Tibial artery (tissue), 4 donors: ENCODE results near the gene ARHGAP9.

Experiments
- DNase-seq, 2 donors: peaks; one replicate each; pipeline ENCODE4 v3.0.0-alpha.2; 2019
- H3K27ac ChIP-seq, 2 donors: fragments of 200-600 bp; sonication (generic) in 1 of 2; 1 replicate in 1 of 2; 2 replicates in 1 of 2; pipeline ENCODE4 v1.5.1; 2018 to 2019; ENCODE audit warnings: mild to moderate bottlenecking in 1 of 2
- H3K27me3 ChIP-seq, 2 donors: fragments of 200-600 bp; sonication (generic) in 1 of 2; one replicate each; pipeline versions ENCODE4 v1.5.1 to v1.6.0; 2016 to 2019
- H3K36me3 ChIP-seq, 3 donors: fragments of 200-600 bp; sonication (generic) in 2 of 3; one replicate each; pipeline ENCODE4 v1.5.1; 2016 to 2019; ENCODE audit warnings: mild to moderate bottlenecking in 2 of 3
- H3K4me1 ChIP-seq, 4 donors: fragments of 200-600 bp; sonication (generic) in 2 of 4; 1 replicate in 3 of 4; 2 replicates in 1 of 4; pipeline ENCODE4 v1.5.1; 2016 to 2019
- H3K4me3 ChIP-seq, 2 donors: fragments of 200-600 bp; sonication (generic) in 1 of 2; 1 replicate in 1 of 2; 2 replicates in 1 of 2; pipeline ENCODE4 v1.5.1; 2018 to 2019; ENCODE audit warnings: mild to moderate bottlenecking in 2 of 2
- H3K9me3 ChIP-seq, 3 donors: fragments of 200-600 bp; sonication (generic) in 1 of 3; one replicate each; pipeline ENCODE4 v1.5.1; 2016 to 2019
- intact Hi-C: fragments of 100-400 bp; cut with DNase I; formaldehyde crosslinking; loops from one replicate; pipeline ENCODE4 v1.15.0; 2023; ENCODE audit warnings: low total_unique reads
- TF ChIP-seq, protein P1 (sequence below), 2 experiments: fragments of 200-600 bp in 1 of 2; fragments of 450-650 bp in 1 of 2; IDR thresholded peaks; one replicate each; pipeline ENCODE4 v1.5.1; 2017 to 2019; ENCODE audit warnings: antibody characterized with exemption in 2 of 2, mild to moderate bottlenecking in 1 of 2, moderate library complexity in 1 of 2

Gene ARHGAP9

DNA sequence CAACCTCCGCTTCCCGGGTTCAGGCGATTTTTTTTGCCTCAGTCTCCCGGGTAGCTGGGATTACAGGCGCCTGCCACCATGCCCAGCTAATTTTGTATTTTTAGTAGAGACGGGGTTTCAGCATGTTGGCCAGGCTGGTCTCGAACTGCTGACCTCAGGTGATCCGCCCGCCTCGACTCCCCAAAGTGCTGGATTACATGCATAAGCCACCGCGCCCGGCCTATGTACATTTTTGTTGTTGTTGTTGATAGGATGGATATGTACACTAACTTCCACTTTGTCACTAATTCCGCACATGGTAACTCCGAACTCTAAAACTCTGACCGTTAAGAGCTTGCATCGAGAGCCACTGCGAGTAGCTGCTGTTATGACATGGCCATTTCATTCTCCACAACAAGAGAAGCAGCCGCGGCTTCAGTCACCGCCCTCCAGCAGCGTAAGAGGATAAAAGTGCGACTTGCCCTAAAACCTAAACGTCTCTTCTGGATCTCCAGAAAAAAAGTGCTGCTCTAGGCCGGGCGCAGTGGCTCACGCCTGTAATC is 7.5 kb upstream of the ARHGAP9 start:
- Histone ChIP-seq H3K4me1 (peaks cover 0 to 17% (median 13%) of the 10 kb centered on the region in 4 donors), H3K27me3 (peaks cover 0 to 6% of the 10 kb centered on the region in 2 donors), H3K9me3 (no peaks in the 10 kb centered on the region), H3K27ac (peak overlapping the region; percentile 78 to 82), H3K4me3 (peak overlapping the region; percentile 86 to 98), H3K36me3 (peaks cover 25 to 30% (median 26%) of the 10 kb centered on the region in 3 donors)
- TF ChIP-seq, protein P1, sequence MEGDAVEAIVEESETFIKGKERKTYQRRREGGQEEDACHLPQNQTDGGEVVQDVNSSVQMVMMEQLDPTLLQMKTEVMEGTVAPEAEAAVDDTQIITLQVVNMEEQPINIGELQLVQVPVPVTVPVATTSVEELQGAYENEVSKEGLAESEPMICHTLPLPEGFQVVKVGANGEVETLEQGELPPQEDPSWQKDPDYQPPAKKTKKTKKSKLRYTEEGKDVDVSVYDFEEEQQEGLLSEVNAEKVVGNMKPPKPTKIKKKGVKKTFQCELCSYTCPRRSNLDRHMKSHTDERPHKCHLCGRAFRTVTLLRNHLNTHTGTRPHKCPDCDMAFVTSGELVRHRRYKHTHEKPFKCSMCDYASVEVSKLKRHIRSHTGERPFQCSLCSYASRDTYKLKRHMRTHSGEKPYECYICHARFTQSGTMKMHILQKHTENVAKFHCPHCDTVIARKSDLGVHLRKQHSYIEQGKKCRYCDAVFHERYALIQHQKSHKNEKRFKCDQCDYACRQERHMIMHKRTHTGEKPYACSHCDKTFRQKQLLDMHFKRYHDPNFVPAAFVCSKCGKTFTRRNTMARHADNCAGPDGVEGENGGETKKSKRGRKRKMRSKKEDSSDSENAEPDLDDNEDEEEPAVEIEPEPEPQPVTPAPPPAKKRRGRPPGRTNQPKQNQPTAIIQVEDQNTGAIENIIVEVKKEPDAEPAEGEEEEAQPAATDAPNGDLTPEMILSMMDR (IDR thresholded peaks at IDR 0.05), result no peak
- intact Hi-C loops, result loop anchor here (10.0 kb wide), 1 partner anchor 138 kb away; no protein-coding TSS in a partner anchor
- no peak for DNase-seq

DNA sequence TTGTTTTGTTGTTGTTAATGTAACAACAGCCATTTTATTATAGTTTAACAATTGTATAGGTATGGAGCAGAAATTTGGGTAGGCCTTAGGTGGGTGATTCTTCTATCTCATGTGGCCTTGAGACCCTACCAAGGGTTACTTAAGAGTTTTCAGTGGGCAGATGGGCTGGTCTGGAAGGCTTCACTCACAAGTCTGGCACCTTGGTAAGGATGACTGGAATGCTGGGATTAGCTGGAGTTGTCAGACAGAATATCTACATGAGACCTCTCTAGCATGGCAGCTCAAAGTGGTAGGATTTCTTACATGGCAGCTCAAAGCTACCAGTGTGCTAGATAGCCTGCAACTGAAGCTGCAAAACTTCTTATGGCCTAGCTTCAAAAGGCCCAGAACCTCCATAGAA is 6.0 kb upstream of the ARHGAP9 start:
- no peak for DNase-seq
- peaks cover 0 to 6% of the 10 kb centered on the region in 2 donors for H3K27me3 ChIP-seq
- no peak overlapping the region for H3K4me3 ChIP-seq
- no peak overlapping the region for H3K27ac ChIP-seq
- H3K4me1 ChIP-seq, result peaks cover 0 to 17% (median 13%) of the 10 kb centered on the region in 4 donors
- no peaks in the 10 kb centered on the region for H3K9me3 ChIP-seq
- peaks cover 12 to 15% (median 15%) of the 10 kb centered on the region in 3 donors for H3K36me3 ChIP-seq
- TF ChIP-seq, protein P1 (IDR thresholded peaks at IDR 0.05), result no peak
- intact Hi-C loops, result loop anchor here (10.0 kb wide), 1 partner anchor 139 kb away; no protein-coding TSS in a partner anchor

DNA sequence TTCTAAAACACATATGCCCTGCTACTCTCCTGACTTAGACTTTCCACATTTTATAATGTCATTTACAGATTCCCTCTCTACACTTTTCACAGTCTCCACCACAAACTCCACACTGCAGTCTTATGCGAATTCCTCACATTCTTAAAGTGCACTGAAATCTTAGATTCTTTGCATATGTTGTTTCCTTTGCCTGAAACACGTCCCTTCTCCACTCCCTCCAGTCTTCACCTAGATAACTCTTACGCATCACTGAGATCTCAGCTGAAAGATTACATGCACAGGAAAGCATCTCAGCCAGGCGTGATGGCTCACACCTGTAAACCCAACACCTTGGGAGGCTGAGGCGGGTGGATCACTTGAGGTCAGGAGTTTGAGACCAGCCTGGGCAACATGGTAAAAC is 3.8 kb upstream of the ARHGAP9 start:
- intact Hi-C loops, result loop anchor here (10.0 kb wide), 1 partner anchor 141 kb away; no protein-coding TSS in a partner anchor
- TF ChIP-seq, protein P1 (IDR thresholded peaks at IDR 0.05), result no peak
- no peaks in the 10 kb centered on the region for H3K36me3 ChIP-seq
- DNase-seq, result no peak
- H3K4me1 ChIP-seq, result peaks cover 0 to 7% (median 3%) of the 10 kb centered on the region in 4 donors
- no peak overlapping the region for H3K27ac ChIP-seq
- no peaks in the 10 kb centered on the region for H3K9me3 ChIP-seq
- H3K4me3 ChIP-seq, result no peak overlapping the region
- H3K27me3 ChIP-seq, result peaks cover 0 to 14% of the 10 kb centered on the region in 2 donors

DNA sequence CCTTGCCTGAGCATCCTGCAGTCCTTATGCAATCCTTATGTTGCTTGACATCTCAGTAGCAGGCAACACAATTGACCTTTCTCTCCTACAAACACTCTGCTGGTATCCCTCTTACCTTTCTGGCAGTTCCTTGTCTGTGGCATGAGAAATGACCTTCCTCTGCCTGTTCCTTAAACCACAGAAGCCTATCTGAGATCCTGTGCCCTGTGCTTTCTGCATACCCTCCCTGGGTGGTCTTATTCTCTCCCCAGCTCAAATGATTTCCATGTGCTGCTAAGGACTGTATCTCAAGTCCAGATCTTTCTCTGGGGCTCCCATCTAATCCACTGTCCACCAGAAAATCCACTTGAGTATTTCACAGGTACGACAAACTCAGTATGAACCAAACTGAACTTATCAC is 2.0 kb upstream of the ARHGAP9 start:
- TF ChIP-seq, protein P1 (IDR thresholded peaks at IDR 0.05), result no peak
- Histone ChIP-seq H3K27me3 (peaks cover 0 to 29% of the 10 kb centered on the region in 2 donors), H3K27ac (no peak overlapping the region), H3K4me3 (no peak overlapping the region), H3K4me1 (no peaks in the 10 kb centered on the region), H3K9me3 (no peaks in the 10 kb centered on the region), H3K36me3 (no peaks in the 10 kb centered on the region)
- intact Hi-C loops, result loop anchor here (10.0 kb wide), 1 partner anchor 143 kb away; no protein-coding TSS in a partner anchor
- no peak for DNase-seq

DNA sequence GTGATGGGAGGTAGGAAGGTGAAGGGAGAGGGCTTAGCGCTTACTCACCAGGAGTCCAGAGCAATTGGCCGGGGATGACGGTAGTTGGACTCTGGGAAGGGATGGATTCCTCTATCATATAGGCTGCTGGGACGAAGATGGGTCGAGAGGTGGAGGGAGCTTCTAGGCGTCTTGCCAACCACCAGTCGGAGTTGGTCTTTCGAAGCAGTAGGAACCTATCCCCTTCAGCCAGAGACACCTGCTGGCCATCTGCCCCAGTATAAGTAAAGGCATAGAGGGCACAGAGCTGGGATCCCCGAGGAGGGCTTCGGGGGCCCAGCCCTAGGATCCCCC is 657 bp downstream of the ARHGAP9 start:
- H3K36me3 ChIP-seq, result no peaks in the 10 kb centered on the region
- H3K9me3 ChIP-seq, result no peaks in the 10 kb centered on the region
- DNase-seq, result no peak
- no peak overlapping the region for H3K4me3 ChIP-seq
- H3K27me3 ChIP-seq, result peaks cover 0 to 56% of the 10 kb centered on the region in 2 donors
- intact Hi-C loops, result no loop called here
- peaks cover 0 to 19% (median 14%) of the 10 kb centered on the region in 4 donors for H3K4me1 ChIP-seq
- TF ChIP-seq, protein P1 (IDR thresholded peaks at IDR 0.05), result no peak
- H3K27ac ChIP-seq, result no peak overlapping the region
